ENCODE measurements around the gene ZBTB16.

GRCh38 chr11:114138411-114138810 lies 78.9 kb downstream of the ZBTB16 start:
- no peak for TF ChIP-seq CTCF (IDR thresholded peaks at IDR 0.05)
- no peak for TF ChIP-seq POLR2AphosphoS5 (IDR thresholded peaks at IDR 0.05)
- TF ChIP-seq EP300 (IDR thresholded peaks at IDR 0.05) = no peak

Measured in sigmoid colon (tissue), 4 donors.